GM19395 (cell line): ENCODE results near the gene CAMLG.
"Not testable (repeated sequence)": the region's sequence is repeated elsewhere in the genome, so short reads cannot be mapped to it uniquely, and the experiment has no call there.

ENCODE experiments used
- ATAC-seq: cut with Tn5 transposase; IDR thresholded peaks from one replicate; pipeline ENCODE4 v1.9.1; 2021; ENCODE audit warnings: mild to moderate bottlenecking, moderate library complexity; ENCODE audit not compliant: unreplicated experiment

Gene CAMLG

GRCh38 chr5:134738133-134738962, at the start of gene CAMLG:
Gene CAMLG (plus strand): TSS chr5:134738548. CDS start chr5:134738621, 73 bp downstream.
- peak; percentile 95 for ATAC-seq

GRCh38 chr5:134690144-134690543, 48.2 kb upstream of the CAMLG start:
- ATAC-seq = not testable (repeated sequence)

- no peak for ATAC-seq
Measured at GRCh38 chr5:134692722-134693121, 45.6 kb upstream of the CAMLG start.

- no peak for ATAC-seq
Measured at GRCh38 chr5:134708301-134708700, 30.0 kb upstream of the CAMLG start.

GRCh38 chr5:134714120-134714519, 24.2 kb upstream of the CAMLG start:
- no peak for ATAC-seq

GRCh38 chr5:134714541-134714940, 23.8 kb upstream of the CAMLG start:
- ATAC-seq = no peak

GRCh38 chr5:134715466-134715865, 22.9 kb upstream of the CAMLG start:
- ATAC-seq = not testable (repeated sequence)

GRCh38 chr5:134724872-134725271, 13.5 kb upstream of the CAMLG start:
- ATAC-seq = no peak

GRCh38 chr5:134732819-134733218, 5.5 kb upstream of the CAMLG start:
- ATAC-seq = no peak

- no peak for ATAC-seq
Measured at GRCh38 chr5:134735243-134735642, 3.1 kb upstream of the CAMLG start.

- ATAC-seq = no peak
Measured at GRCh38 chr5:134736173-134736812, 2.1 kb upstream of the CAMLG start.

GRCh38 chr5:134738963-134739661, 764 bp downstream of the CAMLG start:
- no peak for ATAC-seq

- no peak for ATAC-seq
Measured at GRCh38 chr5:134741052-134741451, 2.7 kb downstream of the CAMLG start.

GRCh38 chr5:134742134-134742533, 3.8 kb downstream of the CAMLG start:
- ATAC-seq = no peak

- ATAC-seq = no peak
Measured at GRCh38 chr5:134749415-134749814, 11.1 kb downstream of the CAMLG start.

- ATAC-seq = no peak
Measured at GRCh38 chr5:134758176-134758503, 19.8 kb downstream of the CAMLG start.

GRCh38 chr5:134758504-134759341, 20.4 kb downstream of the CAMLG start, which contains the start of gene DDX46:
Gene DDX46 (plus strand): TSS chr5:134758779. CDS start chr5:134758939, 160 bp downstream.
- ATAC-seq = peak; percentile 96

- not testable (repeated sequence) for ATAC-seq
Measured at GRCh38 chr5:134767528-134768291, 29.4 kb downstream of the CAMLG start.

- ATAC-seq = no peak
Measured at GRCh38 chr5:134769206-134769605, 30.9 kb downstream of the CAMLG start.
